IMR-90 (cell line): ENCODE measurements around the gene SLCO3A1. TPM values are rescaled to one million over a fixed set of nuclear protein-coding genes. Genes with fewer than 3 reads are reported as not detected.

Source experiments
- ATAC-seq: fragments of 200-7000 bp; cut with Tn5 transposase; 2 replicates; pipeline ENCODE4 v1.9.1; 2020; ENCODE audit warnings: low read depth, mild to moderate bottlenecking, moderate library complexity
- BruUV-seq: library from RNA; stranded (reverse); fragments of 400-500 nt; replicated peaks from 2 replicates; lab custom pipeline; 2021; lab: Mats Ljungman, UMichigan
- CTCF ChIA-PET: fragments of 300-600 bp; formaldehyde crosslinking; extraction: SDS; loops from one replicate; lab custom pipeline; 2021; ENCODE audit warnings: antibody characterized with exemption; lab: Yijun Ruan, JAX
- POLR2A ChIA-PET: fragments of 300-600 bp; sonication (Branson Sonifier 250); formaldehyde crosslinking; loops from one replicate; lab custom pipeline; 2022; ENCODE audit warnings: antibody characterized with exemption; ENCODE audit not compliant: unreplicated experiment; lab: Charles Lee
- DNase-seq: peaks from one replicate; pipeline ENCODE4 v3.0.0; 2013
- H2AFZ ChIP-seq: replicated peaks from 2 replicates; pipeline ENCODE3; 2013; ENCODE audit warnings: low read length, mild to moderate bottlenecking; ENCODE audit not compliant: poor library complexity
- H2AK5ac ChIP-seq: 2 replicates; pipeline ENCODE4 v1.6.1; 2013; ENCODE audit warnings: low read depth, low read length, inconsistent platforms
- H2AK9ac ChIP-seq: replicated peaks from 2 replicates; pipeline ENCODE3; 2013; ENCODE audit warnings: mild to moderate bottlenecking, low read depth, low read length, moderate library complexity; ENCODE audit not compliant: poor library complexity
- H2BK120ac ChIP-seq: 2 replicates; pipeline ENCODE4 v1.6.1; 2013; ENCODE audit warnings: low read depth, low read length, inconsistent platforms
- H2BK15ac ChIP-seq: 3 replicates; pipeline ENCODE4 v1.6.1; 2013; ENCODE audit warnings: low read depth, low read length, inconsistent platforms
- H2BK20ac ChIP-seq: 2 replicates; pipeline ENCODE4 v1.6.1; 2013; ENCODE audit warnings: low read depth, mild to moderate bottlenecking, inconsistent platforms, low read length, moderate library complexity
- H2BK5ac ChIP-seq: 2 replicates; pipeline ENCODE4 v1.6.1; 2013; ENCODE audit warnings: mild to moderate bottlenecking, low read depth, low read length, inconsistent platforms; ENCODE audit not compliant: poor library complexity, severe bottlenecking
- H3K14ac ChIP-seq: replicated peaks from 2 replicates; pipeline ENCODE4 v1.6.1; 2013; ENCODE audit warnings: low read depth, low read length, inconsistent platforms
- H3K18ac ChIP-seq: 2 replicates; pipeline ENCODE4 v1.6.1; 2013; ENCODE audit warnings: low read depth, low read length, control low read depth
- H3K23ac ChIP-seq: 2 replicates; pipeline ENCODE4 v1.6.1; 2013; ENCODE audit warnings: low read depth, low read length, inconsistent platforms
- H3K27ac ChIP-seq: 2 replicates; pipeline ENCODE4 v1.5.1; 2013; ENCODE audit warnings: mild to moderate bottlenecking, control low read depth, low read length; ENCODE audit not compliant: insufficient read depth
- H3K27me3 ChIP-seq: 2 replicates; pipeline ENCODE4 v1.6.1; 2013; ENCODE audit warnings: low read length; ENCODE audit not compliant: control insufficient read depth, insufficient read depth
- H3K36me3 ChIP-seq: 2 replicates; pipeline ENCODE4 v1.6.1; 2013; ENCODE audit warnings: low read length, mixed read lengths; ENCODE audit not compliant: control insufficient read depth, insufficient read depth
- H3K4ac ChIP-seq: 2 replicates; pipeline ENCODE4 v1.6.1; 2013; ENCODE audit warnings: low read depth, low read length, inconsistent platforms
- H3K4me1 ChIP-seq: 2 replicates; pipeline ENCODE4 v1.6.1; 2013; ENCODE audit warnings: low read length, mixed read lengths; ENCODE audit not compliant: control insufficient read depth, insufficient read depth
- H3K4me2 ChIP-seq: 2 replicates; pipeline ENCODE4 v1.6.1; 2013; ENCODE audit warnings: low read depth, mild to moderate bottlenecking, control low read depth, low read length, moderate library complexity
- H3K4me3 ChIP-seq: 2 replicates; pipeline ENCODE4 v1.5.1; 2013; ENCODE audit warnings: low read depth, mild to moderate bottlenecking, control low read depth, low read length, moderate library complexity; ENCODE audit not compliant: insufficient read depth
- H3K56ac ChIP-seq: 2 replicates; pipeline ENCODE4 v1.6.1; 2013; ENCODE audit warnings: low read length, inconsistent platforms; ENCODE audit not compliant: insufficient read depth; ENCODE audit errors: extremely low read depth
- H3K79me1 ChIP-seq, 2 experiments: 2 replicates each; pipeline ENCODE4 v1.6.1; 2013; ENCODE audit warnings: low read length in 2 of 2, inconsistent platforms in 1 of 2, low read depth in 1 of 2
- H3K9ac ChIP-seq: 2 replicates; pipeline ENCODE4 v1.6.1; 2013; ENCODE audit warnings: low read depth, low read length, control low read depth
- H3K9me1 ChIP-seq: 2 replicates; pipeline ENCODE4 v1.6.1; 2013; ENCODE audit warnings: low read length, inconsistent platforms; ENCODE audit not compliant: insufficient read depth
- H3K9me3 ChIP-seq: 2 replicates; pipeline ENCODE4 v1.6.1; 2013; ENCODE audit warnings: low read length; ENCODE audit not compliant: control insufficient read depth, insufficient read depth
- H4K20me1 ChIP-seq: 2 replicates; pipeline ENCODE4 v1.6.1; 2013; ENCODE audit warnings: low read length, inconsistent platforms; ENCODE audit not compliant: insufficient read depth
- H4K5ac ChIP-seq: 2 replicates; pipeline ENCODE4 v1.6.1; 2013; ENCODE audit warnings: mild to moderate bottlenecking, low read depth, low read length, control low read depth
- H4K8ac ChIP-seq, 2 experiments: 2 replicates each; pipeline ENCODE4 v1.6.1; 2013; ENCODE audit warnings: low read depth in 2 of 2, low read length in 2 of 2, control low read depth in 1 of 2, inconsistent platforms in 1 of 2
- H4K91ac ChIP-seq: 2 replicates; pipeline ENCODE4 v1.6.1; 2013; ENCODE audit warnings: low read depth, low read length, inconsistent platforms; ENCODE audit not compliant: insufficient read depth
- BHLHE40 ChIP-seq: fragments of 150-350 bp; IDR thresholded peaks from 2 replicates; pipeline ENCODE4 v1.6.1; 2016; ENCODE audit warnings: mild to moderate bottlenecking, low read depth, low read length
- CHD1 ChIP-seq: IDR thresholded peaks from 2 replicates; pipeline ENCODE4 v1.6.1; 2012; ENCODE audit warnings: low read depth, low read length, improper control_type of control experiment
- ELK1 ChIP-seq: fragments of 150-350 bp; IDR thresholded peaks from 2 replicates; pipeline ENCODE4 v1.6.1; 2016; ENCODE audit warnings: low read depth, mild to moderate bottlenecking, low read length, moderate library complexity, borderline replicate concordance
- FOS ChIP-seq: fragments of 150-350 bp; IDR thresholded peaks from 2 replicates; pipeline ENCODE4 v1.6.1; 2016; ENCODE audit warnings: low read depth, low read length
- MAFK ChIP-seq: IDR thresholded peaks from 2 replicates; pipeline ENCODE4 v1.6.1; 2012; ENCODE audit warnings: low read depth, low read length, improper control_type of control experiment
- MAZ ChIP-seq: IDR thresholded peaks from 2 replicates; pipeline ENCODE4 v1.6.1; 2012; ENCODE audit warnings: low read depth, mild to moderate bottlenecking, low read length, improper control_type of control experiment, moderate library complexity, borderline replicate concordance
- MXI1 ChIP-seq: IDR thresholded peaks from 2 replicates; pipeline ENCODE4 v1.6.1; 2012; ENCODE audit warnings: low read depth, mild to moderate bottlenecking, low read length, moderate library complexity, borderline replicate concordance
- NFE2L2 ChIP-seq: fragments of 150-350 bp; IDR thresholded peaks from 2 replicates; pipeline ENCODE4 v1.6.1; 2016; ENCODE audit warnings: low read depth, mild to moderate bottlenecking, low read length
- RAD21 ChIP-seq: IDR thresholded peaks from 2 replicates; pipeline ENCODE4 v1.6.1; 2012; ENCODE audit warnings: low read length, improper control_type of control experiment
- RCOR1 ChIP-seq: IDR thresholded peaks from 2 replicates; pipeline ENCODE4 v1.6.1; 2012; ENCODE audit warnings: mild to moderate bottlenecking, low read length, improper control_type of control experiment; ENCODE audit not compliant: insufficient replicate concordance
- RFX5 ChIP-seq: IDR thresholded peaks from 2 replicates; pipeline ENCODE4 v1.8.0; 2012; ENCODE audit warnings: low read depth, mild to moderate bottlenecking, low read length, moderate library complexity
- SMC3 ChIP-seq: fragments of 150-350 bp; IDR thresholded peaks from 2 replicates; pipeline ENCODE4 v1.6.1; 2016; ENCODE audit warnings: low read depth, mild to moderate bottlenecking, antibody characterized with exemption, low read length, moderate library complexity
- WGBS, 2 experiments: methylation state at CpG; one replicate each; pipeline versions ENCODE4 v1.1.5 to v1.1.7; 2013; ENCODE audit warnings: missing lambda C conversion rate in 2 of 2; ENCODE audit not compliant: insufficient read length in 1 of 2; ENCODE audit errors: extremely low coverage in 2 of 2; 5-methylcytosine and 5-hydroxymethylcytosine counted together
- dilution Hi-C: fragments of 300-500 bp; cut with HindIII; formaldehyde crosslinking; loops from one replicate; pipeline ENCODE4 v1.14.3; 2018; ENCODE audit warnings: low sequenced_read_pairs; ENCODE audit not compliant: unreplicated experiment
- in situ Hi-C: fragments of 300-500 bp; cut with MboI; formaldehyde crosslinking; loops from 3 replicates; pipeline ENCODE4 v1.14.3; 2019; ENCODE audit warnings: low sequenced_read_pairs, inconsistent platforms, mixed read lengths
- intact Hi-C: fragments of 100-400 bp; cut with micrococcal nuclease; formaldehyde crosslinking; loops from 2 replicates; pipeline ENCODE4 v1.10.0; 2022
- polyA plus RNA-seq, 3 experiments: library from polyadenylated mRNA; depleted of rRNA; stranded (reverse); fragments of >200 nt; gene quantifications; 2 replicates each; pipeline ENCODE4 v1.2.3, GENCODE V29; 2012; ENCODE audit warnings: low replicate concordance in 1 of 3
- total RNA-seq: library from RNA; depleted of rRNA; stranded (reverse); fragments of >200 nt; gene quantifications from 2 replicates; pipeline ENCODE4 v1.2.3, GENCODE V29; 2012
- TF ChIP-seq, protein P1 (sequence below): fragments of 150-350 bp; IDR thresholded peaks from 2 replicates; pipeline ENCODE4 v1.6.1; 2017; ENCODE audit warnings: mild to moderate bottlenecking, antibody characterized with exemption, low read length, low read depth

The SLCO3A1 gene
- total and polyA plus RNA-seq, 2 of the 4 experiments (the other 2 are of a cell fraction): 4.7 to 8.1 TPM

- TF ChIP-seq ELK1 (no peak), SMC3 (no peak), MXI1 (no peak), MAZ (no peak), RCOR1 (no peak), MAFK (no peak), BHLHE40 (no peak), CHD1 (no peak), RFX5 (no peak), NFE2L2 (no peak), FOS (no peak), RAD21 (no peak)
- TF ChIP-seq, protein P1, sequence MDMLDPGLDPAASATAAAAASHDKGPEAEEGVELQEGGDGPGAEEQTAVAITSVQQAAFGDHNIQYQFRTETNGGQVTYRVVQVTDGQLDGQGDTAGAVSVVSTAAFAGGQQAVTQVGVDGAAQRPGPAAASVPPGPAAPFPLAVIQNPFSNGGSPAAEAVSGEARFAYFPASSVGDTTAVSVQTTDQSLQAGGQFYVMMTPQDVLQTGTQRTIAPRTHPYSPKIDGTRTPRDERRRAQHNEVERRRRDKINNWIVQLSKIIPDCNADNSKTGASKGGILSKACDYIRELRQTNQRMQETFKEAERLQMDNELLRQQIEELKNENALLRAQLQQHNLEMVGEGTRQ: no peak
- no peak overlapping the region for H2AK5ac ChIP-seq
- H3K9me1 ChIP-seq: no peaks in the 10 kb centered on the region; the same call in 1 of the 2 replicates
- no TSS peak for BruUV-seq
- no peak overlapping the region for H3K4me3 ChIP-seq
- no peak overlapping the region for H4K8ac ChIP-seq
- no CpG with 5 or more reads among the region's 2 CpGs for WGBS, 2 experiments
- H2BK120ac ChIP-seq: no peak overlapping the region
- H3K18ac ChIP-seq: no peak overlapping the region
- in situ Hi-C loops: no loop called here
- ATAC-seq: no peak
- H2BK5ac ChIP-seq: no peak overlapping the region
- no peak overlapping the region for H4K91ac ChIP-seq
- no peaks in the 10 kb centered on the region for H3K9me3 ChIP-seq
- no peak overlapping the region for H3K9ac ChIP-seq
- no peak overlapping the region for H3K14ac ChIP-seq
- DNase-seq: no peak
- H4K5ac ChIP-seq: no peak overlapping the region
- no peak overlapping the region for H2BK20ac ChIP-seq
- H3K27me3 ChIP-seq: no peaks in the 10 kb centered on the region
- intact Hi-C loops: no loop called here
- H3K79me1 ChIP-seq: no peaks in the 10 kb centered on the region
- dilution Hi-C loops: no loop called here
- no peak overlapping the region for H3K27ac ChIP-seq
- CTCF ChIA-PET: no interaction called here
- H3K4me2 ChIP-seq: no peak overlapping the region
- no peak overlapping the region for H3K23ac ChIP-seq
- no peaks in the 10 kb centered on the region for H3K36me3 ChIP-seq
- H3K4ac ChIP-seq: no peak overlapping the region
- no peak overlapping the region for H2AK9ac ChIP-seq
- no peak overlapping the region for H3K56ac ChIP-seq
- H2BK15ac ChIP-seq: no peak overlapping the region
- H3K4me1 ChIP-seq: no peaks in the 10 kb centered on the region
- POLR2A ChIA-PET: no interaction called here
- no peak overlapping the region for H2AFZ ChIP-seq
- H4K20me1 ChIP-seq: no peaks in the 10 kb centered on the region
Observed at GRCh38 chr15:91976966-91977365, 123.5 kb downstream of the SLCO3A1 start.
